ENCODE results near the gene SNX18. TPM values are rescaled to one million over a fixed set of nuclear protein-coding genes. Genes with fewer than 3 reads are reported as not detected.

Gene SNX18
- total and polyA plus RNA-seq, 2 of the 8 experiments (the other 6 are each of a cell fraction or from before 2014, with no cell fraction given): 5.8 to 17.7 TPM

- H2AFZ ChIP-seq (ENCODE audit: low read length): no peak overlapping the region
- ChIA-PET POLR2A (ENCODE audit: partially characterized antibody) (no interaction called here), CTCF (ENCODE audit: partially characterized antibody) (interaction anchor here (1.0 to 1.2 kb wide), 2 partner anchors 221 to 311 kb away, joined by 4 to 5 read pairs; no protein-coding TSS in a partner anchor)
- peaks cover 0 to 7% of the 10 kb centered on the region in 2 experiments; a peak in 1 of 4 replicates for H3K9me3 ChIP-seq (ENCODE audit: insufficient read depth in 2 of 2, low read depth in 1 of 2, low read length in 1 of 2)
- H3K4me3 ChIP-seq (ENCODE audit: extremely low read depth in 1 of 4, insufficient read depth in 2 of 4, low read depth in 3 of 4, low read length in 4 of 4): peak overlapping the region in 3 of 4 experiments; percentile 29 to 44 (median 34); a peak in 5 of 8 replicates
- no peak overlapping the region for H2BK120ac ChIP-seq (replicated peaks; ENCODE audit: low read depth, low read length)
- H3K23ac ChIP-seq (ENCODE audit: insufficient read length): no peak overlapping the region
- FAIRE-seq (no peak), DNase-seq (ENCODE audit: low read depth in 1 of 2, low spot score in 2 of 2) (no peak)
- H4K5ac ChIP-seq (ENCODE audit: insufficient read length, low read depth, low read length): no peak overlapping the region
- H2BK5ac ChIP-seq (ENCODE audit: low read depth, low read length): no peak overlapping the region
- no peak overlapping the region; the same call in 1 of the 2 replicates for H2AK5ac ChIP-seq (ENCODE audit: low read depth, low read length)
- H3K79me1 ChIP-seq (ENCODE audit: low read depth, low read length): peaks cover 5% of the 10 kb centered on the region; the same call in 1 of the 2 replicates
- no peak overlapping the region; a peak in 1 of 7 replicates for H3K9ac ChIP-seq (replicated peaks in 1 of 4; ENCODE audit: extremely low read depth in 1 of 4, low read depth in 3 of 4, low read length in 3 of 4)
- H4K91ac ChIP-seq (replicated peaks; ENCODE audit: insufficient read length, low read length): no peak overlapping the region
- H3K18ac ChIP-seq (ENCODE audit: extremely low read depth, low read length): no peak overlapping the region
- H3K14ac ChIP-seq (ENCODE audit: insufficient read length): no peak overlapping the region
- peak overlapping the region; percentile 61 to 88 for H3K4me2 ChIP-seq (ENCODE audit: insufficient read depth in 1 of 2, low read depth in 2 of 2, low read length in 2 of 2)
- no peak overlapping the region for H3K27ac ChIP-seq (ENCODE audit: low read depth, low read length)
- H3K27me3 ChIP-seq (replicated peaks in 1 of 4; ENCODE audit: control insufficient read depth in 3 of 4, extremely low read depth in 1 of 4, insufficient read depth in 3 of 4, low read length in 3 of 4): peaks cover 0 to 16% (median 12%) of the 10 kb centered on the region in 4 experiments; a peak in 5 of 7 replicates
- peaks cover 3% of the 10 kb centered on the region for H3K23me2 ChIP-seq (ENCODE audit: low read depth, low read length)
- H2BK15ac ChIP-seq (ENCODE audit: low read length): no peak overlapping the region
- no peak overlapping the region for H3K56ac ChIP-seq (replicated peaks; ENCODE audit: insufficient read length, low read depth, low read length)
- peaks cover 0 to 16% (median 10%) of the 10 kb centered on the region in 4 experiments; a peak in 5 of 7 replicates for H3K4me1 ChIP-seq (replicated peaks in 1 of 4; ENCODE audit: control insufficient read depth in 3 of 4, insufficient read depth in 4 of 4, low read length in 3 of 4)
- no peak overlapping the region for H4K8ac ChIP-seq (ENCODE audit: extremely low read depth, insufficient read depth, low read length)
- peaks cover 3 to 64% of the 10 kb centered on the region in 2 experiments for H3K79me2 ChIP-seq (ENCODE audit: control insufficient read depth in 1 of 2, insufficient read depth in 2 of 2, low read length in 2 of 2)
- H3K4ac ChIP-seq (replicated peaks; ENCODE audit: insufficient read length, low read depth, low read length): no peak overlapping the region
- WGBS, 2 experiments (ENCODE audit: extremely low coverage in 1 of 2, insufficient coverage in 1 of 2, insufficient read length in 1 of 2, insufficient replicate concordance in 2 of 2, low coverage in 1 of 2, low lambda C conversion rate in 2 of 2, missing lambda C conversion rate in 1 of 2): 90% methylated on average over 2 of the region's 2 CpGs; no CpG with 5 or more reads in 1 of the 2 experiments
- no peak overlapping the region for H2BK20ac ChIP-seq (ENCODE audit: low read length)
- no peak overlapping the region for H2BK12ac ChIP-seq (ENCODE audit: low read depth, low read length)
- H4K20me1 ChIP-seq (replicated peaks in 1 of 2; ENCODE audit: control insufficient read depth in 1 of 2, insufficient read depth in 2 of 2, low read length in 2 of 2): peaks cover 2 to 9% of the 10 kb centered on the region in 2 experiments
- H3K36me3 ChIP-seq (ENCODE audit: control insufficient read depth in 2 of 4, insufficient read depth in 4 of 4, low read length in 3 of 4): peaks cover 0 to 3% (median 0%) of the 10 kb centered on the region in 4 experiments; a peak in 1 of 8 replicates
- TF ChIP-seq KDM4A (IDR thresholded peaks at IDR 0.05; ENCODE audit: low read depth, low read length, severe bottlenecking) (no peak), RAD21 (IDR thresholded peaks at IDR 0.05 in 1 of 2, conservative IDR thresholded peaks at IDR 0.05 in 1 of 2; ENCODE audit: low read depth in 2 of 2, low read length in 2 of 2) (no peak), FOSL1 (IDR thresholded peaks at IDR 0.05; ENCODE audit: insufficient read depth, low read depth, low read length) (no peak), SRF (IDR thresholded peaks at IDR 0.05; ENCODE audit: low read depth, low read length) (no peak), RXRA (IDR thresholded peaks at IDR 0.05; ENCODE audit: insufficient read depth, low read depth, low read length) (no peak), ATF3 (IDR thresholded peaks at IDR 0.05; ENCODE audit: insufficient read depth, low read depth, low read length) (no peak), USF2 (IDR thresholded peaks at IDR 0.05; ENCODE audit: low read length) (no peak), SUZ12 (IDR thresholded peaks at IDR 0.05; ENCODE audit: low read length) (no peak), YY1 (IDR thresholded peaks at IDR 0.05; ENCODE audit: low read depth, low read length) (no peak), NANOG (IDR thresholded peaks at IDR 0.05; ENCODE audit: insufficient read depth, low read depth, low read length, poor library complexity, severe bottlenecking) (no peak), HDAC6 (IDR thresholded peaks at IDR 0.05; ENCODE audit: low read depth, low read length) (no peak)
These were observed 3.4 kb downstream of the SNX18 start for GRCh38 chr5:54520940-54521339.

All from H1 (cell line).